DND-41 (cell line): Measurements from ENCODE around the gene DLGAP4.

Source experiments
- CTCF ChIP-seq: IDR thresholded peaks from 2 replicates; pipeline ENCODE4 v1.5.1; 2012; ENCODE audit warnings: borderline replicate concordance, low read length, moderate library complexity, mild to moderate bottlenecking; ENCODE audit not compliant: poor library complexity, severe bottlenecking; ENCODE audit errors: extremely low read depth
- EZH2 ChIP-seq: IDR thresholded peaks from 3 replicates; pipeline ENCODE4 v1.6.1; 2012; ENCODE audit warnings: borderline replicate concordance, low read depth, mild to moderate bottlenecking, moderate library complexity, low read length, inconsistent platforms; ENCODE audit not compliant: severe bottlenecking

GRCh38 chr20:36370991-36371790 is 65.1 kb downstream of the DLGAP4 start:
- no peak for TF ChIP-seq CTCF
- TF ChIP-seq EZH2, result no peak
